ENCODE measurements around the gene PRKCG.
"Not testable (repeated sequence)": the region's sequence is repeated elsewhere in the genome, so short reads cannot be mapped to it uniquely, and the experiment has no call there.

Gene PRKCG

DNA sequence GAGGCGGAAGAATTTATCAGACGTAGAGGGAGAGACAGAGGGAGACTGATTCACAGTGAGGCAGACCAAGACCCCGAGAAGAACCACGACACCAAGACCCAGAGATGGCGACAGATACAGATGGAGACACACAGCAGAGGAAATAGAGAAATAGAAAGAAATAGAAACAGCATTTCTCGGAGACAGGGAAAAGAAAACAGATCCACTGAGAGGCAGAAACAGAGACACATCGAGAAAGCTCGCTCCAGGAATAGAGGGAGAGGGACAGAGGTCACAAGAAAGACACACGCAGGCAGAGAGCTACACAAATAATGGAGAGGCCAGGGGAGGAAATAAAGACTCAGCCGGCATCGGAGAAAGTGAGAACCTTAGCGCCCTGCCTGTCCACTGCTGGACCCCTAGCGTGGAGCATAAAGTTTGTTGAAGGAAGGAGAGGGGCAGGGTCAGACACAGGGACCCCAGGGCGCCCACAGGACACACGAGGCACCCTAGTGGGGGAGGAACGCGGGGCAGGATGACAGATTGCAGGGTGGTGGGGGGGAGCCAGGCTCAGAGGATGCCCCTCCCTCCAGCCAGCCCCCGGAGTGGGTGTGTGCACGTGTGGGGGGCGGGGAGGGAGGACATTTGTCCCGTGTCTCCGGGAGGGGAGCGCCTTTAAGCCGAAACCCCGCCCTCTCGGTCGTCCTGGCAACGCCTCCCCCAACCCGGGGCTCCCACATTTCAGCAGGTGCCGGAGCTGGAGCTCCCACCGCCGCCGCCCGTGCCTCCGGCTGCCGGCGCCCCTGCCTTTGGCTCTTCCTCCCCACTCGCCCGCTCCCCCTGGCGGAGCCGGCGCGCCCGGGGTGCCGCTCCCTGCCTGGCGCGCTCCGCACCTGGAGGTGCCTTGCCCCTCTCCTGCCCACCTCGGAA is at the start of gene PRKCG:
Gene PRKCG, plus strand, starts transcription at position 716 of the 909 bp plus-strand sequence. CDS start 298 bp downstream, outside the sequence.
- DNase-seq (ENCODE audit: low spot score) = peak; percentile 68
- TF ChIP-seq, protein P1, sequence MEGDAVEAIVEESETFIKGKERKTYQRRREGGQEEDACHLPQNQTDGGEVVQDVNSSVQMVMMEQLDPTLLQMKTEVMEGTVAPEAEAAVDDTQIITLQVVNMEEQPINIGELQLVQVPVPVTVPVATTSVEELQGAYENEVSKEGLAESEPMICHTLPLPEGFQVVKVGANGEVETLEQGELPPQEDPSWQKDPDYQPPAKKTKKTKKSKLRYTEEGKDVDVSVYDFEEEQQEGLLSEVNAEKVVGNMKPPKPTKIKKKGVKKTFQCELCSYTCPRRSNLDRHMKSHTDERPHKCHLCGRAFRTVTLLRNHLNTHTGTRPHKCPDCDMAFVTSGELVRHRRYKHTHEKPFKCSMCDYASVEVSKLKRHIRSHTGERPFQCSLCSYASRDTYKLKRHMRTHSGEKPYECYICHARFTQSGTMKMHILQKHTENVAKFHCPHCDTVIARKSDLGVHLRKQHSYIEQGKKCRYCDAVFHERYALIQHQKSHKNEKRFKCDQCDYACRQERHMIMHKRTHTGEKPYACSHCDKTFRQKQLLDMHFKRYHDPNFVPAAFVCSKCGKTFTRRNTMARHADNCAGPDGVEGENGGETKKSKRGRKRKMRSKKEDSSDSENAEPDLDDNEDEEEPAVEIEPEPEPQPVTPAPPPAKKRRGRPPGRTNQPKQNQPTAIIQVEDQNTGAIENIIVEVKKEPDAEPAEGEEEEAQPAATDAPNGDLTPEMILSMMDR (IDR thresholded peaks at IDR 0.05; ENCODE audit: extremely low read depth, insufficient read depth, missing control alignments) = peak; percentile 64
- in situ Hi-C loops (cut with MboI; ENCODE audit: low pct_unique_long_range_greater_than_20kb, low sequenced_read_pairs, unreplicated experiment) = no loop called here

DNA sequence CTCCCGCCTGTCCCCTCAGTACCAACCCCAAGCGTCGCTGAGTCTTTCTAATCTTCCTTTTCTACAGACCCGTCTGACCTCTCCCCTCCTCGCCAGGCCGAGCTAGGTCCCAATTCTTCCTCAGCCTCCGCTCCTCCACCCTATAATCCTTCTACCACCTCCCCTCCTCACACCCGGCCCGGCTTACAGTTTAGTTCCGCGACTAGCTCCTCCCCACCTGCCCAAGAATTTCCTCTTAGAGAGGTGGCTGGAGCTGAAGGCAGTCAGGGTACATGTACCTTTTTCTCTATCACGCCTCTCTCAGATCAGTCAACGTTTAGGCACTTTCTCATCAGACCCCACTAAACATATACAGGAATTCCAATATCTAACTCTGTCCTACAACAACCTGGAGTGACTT is 49.1 kb upstream of the PRKCG start:
- in situ Hi-C loops (cut with MboI; ENCODE audit: low pct_unique_long_range_greater_than_20kb, low sequenced_read_pairs, unreplicated experiment); DNase-seq (ENCODE audit: low spot score): not testable (repeated sequence)

DNA sequence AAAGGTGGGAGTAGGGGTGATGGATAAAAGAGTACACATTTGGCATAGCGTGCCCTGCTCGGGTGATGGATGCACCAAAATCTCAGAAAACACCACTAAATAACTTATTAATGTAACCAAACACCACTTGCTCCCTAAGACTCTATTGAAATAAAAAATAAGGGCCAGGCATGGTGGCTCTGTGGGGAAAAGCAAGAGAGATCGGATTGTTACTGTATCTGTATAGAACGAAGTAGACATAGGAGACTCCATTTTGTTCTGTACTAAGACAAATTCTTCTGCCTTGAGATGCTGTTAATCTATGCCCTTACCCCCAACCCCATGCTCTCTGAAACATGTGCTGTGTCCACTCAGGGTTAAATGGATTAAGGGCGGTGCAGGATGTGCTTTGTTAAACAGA is 43.6 kb upstream of the PRKCG start:
- in situ Hi-C loops (cut with MboI; ENCODE audit: low pct_unique_long_range_greater_than_20kb, low sequenced_read_pairs, unreplicated experiment); DNase-seq (ENCODE audit: low spot score): not testable (repeated sequence)

DNA sequence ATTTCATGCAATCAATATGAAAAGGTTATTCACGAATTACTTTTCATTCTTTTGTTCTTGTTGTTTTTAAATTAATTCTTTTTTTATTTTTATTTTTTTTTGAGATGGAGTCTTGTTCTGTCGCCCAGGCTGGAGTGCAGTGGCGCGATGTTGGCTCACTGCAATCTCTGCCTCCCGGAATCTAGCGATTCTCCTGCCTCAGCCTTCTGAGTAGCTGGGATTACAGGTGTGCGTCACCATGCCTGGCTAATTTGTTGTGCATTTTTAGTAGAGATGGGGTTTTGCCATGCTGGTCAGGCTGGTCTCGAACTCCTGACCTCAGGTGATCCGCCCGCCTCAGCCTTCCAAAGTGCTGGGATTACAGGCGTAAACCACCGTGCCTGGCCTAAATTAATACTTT is 41.8 kb upstream of the PRKCG start:
- in situ Hi-C loops (cut with MboI; ENCODE audit: low pct_unique_long_range_greater_than_20kb, low sequenced_read_pairs, unreplicated experiment) = loop anchor here (5.0 kb wide), 1 partner anchor 182 kb away; no protein-coding TSS in a partner anchor
- not testable (repeated sequence) for DNase-seq (ENCODE audit: low spot score)

DNA sequence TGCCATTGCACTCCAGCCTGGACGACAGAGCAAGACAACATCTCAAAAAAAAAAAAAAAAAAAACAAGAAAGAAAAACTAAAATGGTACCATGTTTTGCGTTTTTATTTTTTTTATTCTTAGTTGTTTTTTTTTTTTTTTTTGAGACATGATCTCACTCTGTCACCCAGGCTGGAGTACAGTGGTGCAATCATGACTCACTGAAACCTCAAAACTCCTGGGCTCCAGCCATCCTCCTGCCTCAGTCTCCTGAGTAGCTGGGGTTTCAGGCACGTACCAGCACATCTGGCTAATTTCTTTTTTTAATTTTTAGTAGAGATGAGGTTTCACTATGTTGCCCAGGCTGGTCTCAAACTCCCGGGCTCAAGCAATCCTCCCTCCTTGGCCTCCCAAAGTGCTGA is 41.1 kb upstream of the PRKCG start:
- in situ Hi-C loops (cut with MboI; ENCODE audit: low pct_unique_long_range_greater_than_20kb, low sequenced_read_pairs, unreplicated experiment) = loop anchor here (5.0 kb wide), 1 partner anchor 181 kb away; no protein-coding TSS in a partner anchor

DNA sequence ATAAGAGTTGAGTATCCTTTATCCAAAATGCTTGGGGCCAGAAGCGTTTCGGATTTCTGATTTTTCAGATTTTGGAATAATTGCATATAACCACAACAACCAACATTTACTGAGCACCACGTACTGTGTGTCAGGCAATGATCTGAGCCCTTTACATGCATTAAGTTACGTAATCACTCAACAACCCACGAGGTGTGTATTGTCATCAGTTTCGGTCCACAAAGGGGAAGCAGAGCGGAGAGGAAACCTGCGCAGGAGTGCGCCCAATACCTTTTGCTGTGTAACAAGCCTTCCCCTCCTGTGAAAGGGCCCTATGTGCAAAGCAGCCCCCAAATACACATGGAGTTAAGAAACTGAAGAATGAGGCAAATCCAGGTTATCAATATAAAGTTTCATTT is 37.1 kb upstream of the PRKCG start:
- TF ChIP-seq, protein P1 (IDR thresholded peaks at IDR 0.05; ENCODE audit: extremely low read depth, insufficient read depth, missing control alignments) = no peak
- DNase-seq (ENCODE audit: low spot score) = no peak
- in situ Hi-C loops (cut with MboI; ENCODE audit: low pct_unique_long_range_greater_than_20kb, low sequenced_read_pairs, unreplicated experiment) = loop anchor here (5.0 kb wide), 1 partner anchor 177 kb away; no protein-coding TSS in a partner anchor

More for the DNA sequence above, 41.1 kb upstream of the PRKCG start:
- not testable (repeated sequence) for DNase-seq (ENCODE audit: low spot score)

DNA sequence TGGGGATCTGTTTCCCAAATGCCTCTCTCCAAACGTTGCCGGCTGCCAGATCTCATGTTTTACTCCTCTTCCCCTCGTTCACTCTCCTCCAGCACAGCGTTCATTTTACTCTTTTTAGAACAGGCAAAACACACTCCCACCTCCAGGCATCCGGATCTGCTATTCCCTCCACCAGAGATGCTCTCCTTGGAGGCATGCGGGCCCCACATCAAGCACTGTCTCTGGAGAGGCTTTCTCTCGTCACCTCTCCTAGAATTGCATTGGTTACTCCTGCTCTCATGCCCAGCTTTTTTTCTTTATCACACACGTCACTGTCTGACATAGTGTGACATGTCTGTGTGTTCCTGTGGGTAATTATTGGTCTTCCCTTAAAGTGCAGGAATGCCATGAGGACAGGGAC is 34.4 kb upstream of the PRKCG start:
- TF ChIP-seq, protein P1 (IDR thresholded peaks at IDR 0.05; ENCODE audit: extremely low read depth, insufficient read depth, missing control alignments) = no peak
- DNase-seq (ENCODE audit: low spot score) = no peak
- in situ Hi-C loops (cut with MboI; ENCODE audit: low pct_unique_long_range_greater_than_20kb, low sequenced_read_pairs, unreplicated experiment) = no loop called here

DNA sequence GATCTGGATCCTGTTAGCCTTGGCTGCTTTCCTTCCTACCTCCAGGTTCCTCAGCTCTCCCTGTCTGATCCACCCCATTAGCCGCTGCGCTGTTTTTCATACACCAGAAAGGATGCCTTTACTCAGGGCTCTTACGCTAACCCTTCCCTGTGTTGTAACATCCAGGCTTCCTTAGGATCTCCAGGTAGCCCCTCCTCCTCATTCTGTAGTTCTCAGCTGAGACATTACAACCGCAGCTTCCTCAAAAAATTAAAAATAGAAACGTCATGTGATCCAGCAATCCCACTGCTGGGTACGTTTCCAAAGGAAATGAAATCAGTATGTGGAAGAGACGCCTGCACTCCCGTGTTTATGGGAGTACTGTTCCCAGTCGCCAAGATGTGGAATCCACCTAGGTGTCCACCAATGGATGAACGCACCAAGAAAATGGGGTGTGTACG is 32.7 kb upstream of the PRKCG start:
- no peak for DNase-seq (ENCODE audit: low spot score)
- TF ChIP-seq, protein P1 (IDR thresholded peaks at IDR 0.05; ENCODE audit: extremely low read depth, insufficient read depth, missing control alignments) = no peak
- in situ Hi-C loops (cut with MboI; ENCODE audit: low pct_unique_long_range_greater_than_20kb, low sequenced_read_pairs, unreplicated experiment) = no loop called here
